H9 (cell line): ENCODE data around the gene ARHGAP22. TPM values are rescaled to one million over a fixed set of nuclear protein-coding genes. Genes with fewer than 3 reads are reported as not detected.

Experiments used
- DNase-seq: peaks from one replicate; pipeline ENCODE4 v3.0.0-alpha.2; 2017
- H2AFZ ChIP-seq: one replicate; pipeline ENCODE4 v1.6.1; 2013; ENCODE audit warnings: mild to moderate bottlenecking, low read length, control low read depth, moderate library complexity
- H2AK5ac ChIP-seq: 2 replicates; pipeline ENCODE4 v1.6.1; 2013; ENCODE audit warnings: low read length, control low read depth, mixed read lengths; ENCODE audit not compliant: insufficient read length
- H2BK120ac ChIP-seq: one replicate; pipeline ENCODE4 v1.6.1; 2013; ENCODE audit warnings: low read depth, mild to moderate bottlenecking, low read length, control low read depth, inconsistent platforms; ENCODE audit not compliant: poor library complexity, severe bottlenecking
- H2BK12ac ChIP-seq: 2 replicates; pipeline ENCODE4 v1.6.1; 2013; ENCODE audit warnings: low read length, control low read depth, mixed read lengths, low read depth; ENCODE audit not compliant: insufficient read length
- H2BK15ac ChIP-seq: 2 replicates; pipeline ENCODE4 v1.6.1; 2013; ENCODE audit warnings: low read depth, low read length, control low read depth
- H2BK20ac ChIP-seq: one replicate; pipeline ENCODE4 v1.6.1; 2013; ENCODE audit warnings: low read depth, mild to moderate bottlenecking, low read length, control low read depth, inconsistent platforms; ENCODE audit not compliant: poor library complexity, severe bottlenecking
- H2BK5ac ChIP-seq: 2 replicates; pipeline ENCODE4 v1.6.1; 2013; ENCODE audit warnings: low read length, control low read depth, mixed read lengths; ENCODE audit not compliant: insufficient read length
- H3K14ac ChIP-seq: 2 replicates; pipeline ENCODE4 v1.6.1; 2013; ENCODE audit warnings: low read length, control low read depth; ENCODE audit not compliant: insufficient read depth
- H3K18ac ChIP-seq: 2 replicates; pipeline ENCODE4 v1.6.1; 2013; ENCODE audit warnings: low read depth, mild to moderate bottlenecking, mixed read lengths, low read length, control low read depth; ENCODE audit not compliant: insufficient read length
- H3K23ac ChIP-seq: 2 replicates; pipeline ENCODE4 v1.6.1; 2013; ENCODE audit warnings: low read length, control low read depth, mixed read lengths, low read depth; ENCODE audit not compliant: insufficient read length
- H3K23me2 ChIP-seq: 2 replicates; pipeline ENCODE4 v1.6.1; 2013; ENCODE audit warnings: low read depth, mild to moderate bottlenecking, mixed read lengths, low read length, control low read depth; ENCODE audit not compliant: insufficient read length, poor library complexity, severe bottlenecking
- H3K27ac ChIP-seq: 2 replicates; pipeline ENCODE4 v1.5.1; 2013; ENCODE audit warnings: low read length, control low read depth, mixed read lengths, low read depth; ENCODE audit not compliant: insufficient read length
- H3K27me3 ChIP-seq: 2 replicates; pipeline ENCODE4 v1.6.1; 2013; ENCODE audit warnings: low read length, control low read depth, inconsistent platforms; ENCODE audit not compliant: insufficient read depth
- H3K4ac ChIP-seq: 2 replicates; pipeline ENCODE4 v1.6.1; 2013; ENCODE audit warnings: low read depth, mild to moderate bottlenecking, control low read depth, inconsistent platforms, low read length, moderate library complexity
- H3K4me1 ChIP-seq: 2 replicates; pipeline ENCODE4 v1.6.1; 2013; ENCODE audit warnings: low read length, control low read depth, inconsistent platforms; ENCODE audit not compliant: insufficient read depth
- H3K4me2 ChIP-seq: 2 replicates; pipeline ENCODE4 v1.6.1; 2013; ENCODE audit warnings: low read length, control low read depth, mixed read lengths; ENCODE audit not compliant: insufficient read length, insufficient read depth
- H3K56ac ChIP-seq: 2 replicates; pipeline ENCODE4 v1.6.1; 2013; ENCODE audit warnings: low read depth, mild to moderate bottlenecking, mixed read lengths, low read length, control low read depth; ENCODE audit not compliant: insufficient read length
- H3K79me1 ChIP-seq: 2 replicates; pipeline ENCODE4 v1.6.1; 2013; ENCODE audit warnings: low read depth, mild to moderate bottlenecking, moderate library complexity, low read length, control low read depth, inconsistent platforms; ENCODE audit not compliant: insufficient read depth, poor library complexity, severe bottlenecking
- H3K79me2 ChIP-seq: 2 replicates; pipeline ENCODE4 v1.6.1; 2013; ENCODE audit warnings: low read length, control low read depth, inconsistent platforms; ENCODE audit not compliant: insufficient read depth
- H3K9ac ChIP-seq: 2 replicates; pipeline ENCODE4 v1.6.1; 2013; ENCODE audit warnings: low read length, control low read depth, mixed read lengths; ENCODE audit not compliant: insufficient read length; ENCODE audit errors: extremely low read depth
- H3K9me3 ChIP-seq: one replicate; pipeline ENCODE4 v1.6.1; 2013; ENCODE audit warnings: low read depth, low read length, inconsistent platforms; ENCODE audit not compliant: control insufficient read depth
- H3T11ph ChIP-seq: one replicate; pipeline ENCODE4 v1.6.1; 2013; ENCODE audit warnings: mild to moderate bottlenecking, low read length, control low read depth, inconsistent platforms
- H4K20me1 ChIP-seq: one replicate; pipeline ENCODE4 v1.6.1; 2013; ENCODE audit not compliant: control insufficient read depth, insufficient read length, insufficient read depth
- H4K5ac ChIP-seq: 2 replicates; pipeline ENCODE4 v1.6.1; 2013; ENCODE audit warnings: low read depth, mild to moderate bottlenecking, mixed read lengths, low read length, control low read depth; ENCODE audit not compliant: insufficient read length
- H4K8ac ChIP-seq: replicated peaks from 2 replicates; pipeline ENCODE4 v1.6.1; 2013; ENCODE audit warnings: low read length, control low read depth, mixed read lengths, low read depth; ENCODE audit not compliant: insufficient read length
- H4K91ac ChIP-seq: 2 replicates; pipeline ENCODE4 v1.6.1; 2013; ENCODE audit warnings: low read depth, mild to moderate bottlenecking, moderate library complexity, mixed read lengths, low read length, control low read depth; ENCODE audit not compliant: insufficient read length
- H3K27ac Mint-ChIP-seq, 3 experiments: 2 replicates in 2 of 3; 3 replicates in 1 of 3; pipeline ENCODE4 v1.8.0; 2020 to 2021; ENCODE audit warnings: mixed read lengths in 3 of 3, mild to moderate bottlenecking in 1 of 3, moderate library complexity in 1 of 3
- H3K27me3 Mint-ChIP-seq: 2 replicates; pipeline ENCODE4 v1.8.0; 2021; ENCODE audit warnings: low read depth, mild to moderate bottlenecking, moderate library complexity, mixed read lengths
- H3K36me3 Mint-ChIP-seq, 3 experiments: 2 replicates in 2 of 3; 3 replicates in 1 of 3; pipeline ENCODE4 v1.8.0; 2020 to 2021; ENCODE audit warnings: low read depth in 3 of 3, mixed read lengths in 3 of 3; ENCODE audit not compliant: insufficient read depth in 1 of 3
- H3K4me1 Mint-ChIP-seq, 2 experiments: 2 replicates each; pipeline ENCODE4 v1.8.0; 2020; ENCODE audit warnings: mixed read lengths in 2 of 2
- H3K4me3 Mint-ChIP-seq, 2 experiments: 2 replicates in 1 of 2; 3 replicates in 1 of 2; pipeline ENCODE4 v1.8.0; 2020 to 2021; ENCODE audit warnings: mild to moderate bottlenecking in 2 of 2, mixed read lengths in 2 of 2, moderate library complexity in 1 of 2
- H3K9me3 Mint-ChIP-seq, 2 experiments: 2 replicates in 1 of 2; 3 replicates in 1 of 2; pipeline ENCODE4 v1.8.0; 2020; ENCODE audit warnings: mild to moderate bottlenecking in 2 of 2, mixed read lengths in 2 of 2, moderate library complexity in 1 of 2
- WGBS: extraction: QIAGEN DNeasy Blood & Tissue Kit; methylation state at CpG from one replicate; pipeline ENCODE4 v1.1.7; 2013; ENCODE audit warnings: missing lambda C conversion rate, low lambda C conversion rate, mixed read lengths; ENCODE audit not compliant: insufficient read length; ENCODE audit errors: extremely low coverage; 5-methylcytosine and 5-hydroxymethylcytosine counted together
- total RNA-seq: library from RNA; stranded (reverse); gene quantifications from 2 replicates; pipeline ENCODE4 v1.2.1, GENCODE V29; 2021
- TF ChIP-seq, protein P1 (sequence below): fragments of 200-600 bp; sonication (generic); conservative IDR thresholded peaks from 3 replicates; pipeline ENCODE4 v1.8.0; 2021; ENCODE audit warnings: antibody characterized with exemption, mild to moderate bottlenecking

Gene ARHGAP22
- total RNA-seq, 1 experiment from 2014 or later: 7.4 TPM

DNA sequence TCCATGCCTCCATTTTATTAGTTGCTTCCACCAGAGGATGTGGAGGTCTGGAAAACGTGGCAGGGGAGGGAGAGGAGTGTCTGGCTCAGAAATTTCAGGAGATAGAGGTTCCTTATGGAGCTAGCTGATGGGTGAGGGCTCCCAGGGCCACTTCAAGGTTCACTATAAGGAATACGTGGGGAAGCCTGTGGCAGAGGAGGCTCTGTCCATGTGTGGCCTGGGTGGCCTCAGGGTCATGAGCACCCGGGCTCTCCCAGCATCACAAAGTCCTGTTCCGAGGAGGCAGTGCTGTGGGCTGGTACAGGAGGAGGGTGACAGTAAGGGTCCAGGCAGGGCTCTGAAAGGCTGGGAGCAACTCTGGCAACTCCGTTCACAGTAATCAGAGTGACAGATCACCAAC, 24.6 kb downstream of the ARHGAP22 start:
- peaks cover 16 to 17% of the 10 kb centered on the region in 2 experiments for H3K4me1 Mint-ChIP-seq
- Histone ChIP-seq H3K18ac (no peak overlapping the region), H2AFZ (no peak overlapping the region), H3K4me2 (no peak overlapping the region), H3K9me3 (peaks cover 8% of the 10 kb centered on the region), H3K23ac (no peak overlapping the region), H4K20me1 (no peaks in the 10 kb centered on the region), H4K5ac (no peak overlapping the region), H3K79me2 (no peaks in the 10 kb centered on the region), H2BK12ac (no peak overlapping the region), H2AK5ac (no peak overlapping the region), H3K56ac (no peak overlapping the region), H3K9ac (no peak overlapping the region), H3K27me3 (no peaks in the 10 kb centered on the region), H3K23me2 (no peaks in the 10 kb centered on the region), H3K4me1 (no peaks in the 10 kb centered on the region), H4K8ac (no peak overlapping the region), H3K79me1 (no peaks in the 10 kb centered on the region), H2BK5ac (no peak overlapping the region), H3K27ac (no peak overlapping the region), H3K4ac (no peak overlapping the region), H3K14ac (no peak overlapping the region), H3T11ph (no peak overlapping the region), H2BK120ac (no peak overlapping the region), H2BK15ac (no peak overlapping the region), H2BK20ac (no peak overlapping the region), H4K91ac (no peak overlapping the region)
- H3K36me3 Mint-ChIP-seq: peaks cover 3 to 8% (median 4%) of the 10 kb centered on the region in 3 experiments
- peaks cover 9% of the 10 kb centered on the region for H3K27me3 Mint-ChIP-seq
- DNase-seq: peak; percentile 18
- H3K9me3 Mint-ChIP-seq: peaks cover 7% of the 10 kb centered on the region in 2 experiments
- H3K27ac Mint-ChIP-seq: no peak overlapping the region
- no CpG with 5 or more reads among the region's 5 CpGs for WGBS
- TF ChIP-seq, protein P1, sequence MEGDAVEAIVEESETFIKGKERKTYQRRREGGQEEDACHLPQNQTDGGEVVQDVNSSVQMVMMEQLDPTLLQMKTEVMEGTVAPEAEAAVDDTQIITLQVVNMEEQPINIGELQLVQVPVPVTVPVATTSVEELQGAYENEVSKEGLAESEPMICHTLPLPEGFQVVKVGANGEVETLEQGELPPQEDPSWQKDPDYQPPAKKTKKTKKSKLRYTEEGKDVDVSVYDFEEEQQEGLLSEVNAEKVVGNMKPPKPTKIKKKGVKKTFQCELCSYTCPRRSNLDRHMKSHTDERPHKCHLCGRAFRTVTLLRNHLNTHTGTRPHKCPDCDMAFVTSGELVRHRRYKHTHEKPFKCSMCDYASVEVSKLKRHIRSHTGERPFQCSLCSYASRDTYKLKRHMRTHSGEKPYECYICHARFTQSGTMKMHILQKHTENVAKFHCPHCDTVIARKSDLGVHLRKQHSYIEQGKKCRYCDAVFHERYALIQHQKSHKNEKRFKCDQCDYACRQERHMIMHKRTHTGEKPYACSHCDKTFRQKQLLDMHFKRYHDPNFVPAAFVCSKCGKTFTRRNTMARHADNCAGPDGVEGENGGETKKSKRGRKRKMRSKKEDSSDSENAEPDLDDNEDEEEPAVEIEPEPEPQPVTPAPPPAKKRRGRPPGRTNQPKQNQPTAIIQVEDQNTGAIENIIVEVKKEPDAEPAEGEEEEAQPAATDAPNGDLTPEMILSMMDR: no peak
- no peak overlapping the region for H3K4me3 Mint-ChIP-seq
